Upper lobe of right lung (tissue), 1 donor: ENCODE measurements around the gene IP6K3. TPM values are rescaled to one million over a fixed set of nuclear protein-coding genes. Genes with fewer than 3 reads are reported as not detected.

ENCODE experiments used
- ATAC-seq: fragments of 200-7000 bp; cut with Tn5 transposase; one replicate; pipeline ENCODE4 v1.9.1; 2020; ENCODE audit warnings: mild to moderate bottlenecking, moderate library complexity
- DNase-seq: peaks from one replicate; pipeline ENCODE4 v3.0.0-alpha.2; 2020
- H3K27ac ChIP-seq: fragments of 200-600 bp; one replicate; pipeline ENCODE4 v1.8.0; 2022
- H3K27me3 ChIP-seq: fragments of 200-600 bp; one replicate; pipeline ENCODE4 v1.8.0; 2022; ENCODE audit warnings: mild to moderate bottlenecking
- H3K36me3 ChIP-seq: fragments of 200-600 bp; one replicate; pipeline ENCODE4 v1.8.0; 2022
- H3K4me1 ChIP-seq: fragments of 200-600 bp; one replicate; pipeline ENCODE4 v1.8.0; 2022
- H3K4me3 ChIP-seq: fragments of 200-600 bp; one replicate; pipeline ENCODE4 v1.8.0; 2022; ENCODE audit warnings: mild to moderate bottlenecking
- H3K9me3 ChIP-seq: fragments of 200-600 bp; one replicate; pipeline ENCODE4 v1.8.0; 2022
- intact Hi-C: fragments of 100-400 bp; cut with DNase I; formaldehyde crosslinking; loops from one replicate; pipeline ENCODE4 v1.11.0; 2022
- total RNA-seq: library from RNA; stranded (reverse); fragmentation: NEBNext Ultra II Directional; extraction: Animal tissue kit (Norgen Biotek cat#: 25700); gene quantifications from one replicate; pipeline ENCODE4 v1.2.1, GENCODE V29; 2021
- TF ChIP-seq, protein P1 (sequence below): fragments of 200-600 bp; IDR thresholded peaks from one replicate; pipeline ENCODE4 v1.8.0; 2022; ENCODE audit warnings: antibody characterized with exemption
- donor health status: DM: no; HTN: yes; CAD: no; lungs with severe emphysema.

Gene IP6K3
- total RNA-seq, 1 donor from 2014 or later: 4.6 TPM

GRCh38 chr6:33790379-33790778 is 43.7 kb upstream of the IP6K3 start:
- Histone ChIP-seq H3K4me1 (peaks cover 24% of the 10 kb centered on the region), H3K27me3 (no peaks in the 10 kb centered on the region), H3K4me3 (no peak overlapping the region), H3K9me3 (no peaks in the 10 kb centered on the region), H3K27ac (no peak overlapping the region), H3K36me3 (no peaks in the 10 kb centered on the region)
- TF ChIP-seq, protein P1, sequence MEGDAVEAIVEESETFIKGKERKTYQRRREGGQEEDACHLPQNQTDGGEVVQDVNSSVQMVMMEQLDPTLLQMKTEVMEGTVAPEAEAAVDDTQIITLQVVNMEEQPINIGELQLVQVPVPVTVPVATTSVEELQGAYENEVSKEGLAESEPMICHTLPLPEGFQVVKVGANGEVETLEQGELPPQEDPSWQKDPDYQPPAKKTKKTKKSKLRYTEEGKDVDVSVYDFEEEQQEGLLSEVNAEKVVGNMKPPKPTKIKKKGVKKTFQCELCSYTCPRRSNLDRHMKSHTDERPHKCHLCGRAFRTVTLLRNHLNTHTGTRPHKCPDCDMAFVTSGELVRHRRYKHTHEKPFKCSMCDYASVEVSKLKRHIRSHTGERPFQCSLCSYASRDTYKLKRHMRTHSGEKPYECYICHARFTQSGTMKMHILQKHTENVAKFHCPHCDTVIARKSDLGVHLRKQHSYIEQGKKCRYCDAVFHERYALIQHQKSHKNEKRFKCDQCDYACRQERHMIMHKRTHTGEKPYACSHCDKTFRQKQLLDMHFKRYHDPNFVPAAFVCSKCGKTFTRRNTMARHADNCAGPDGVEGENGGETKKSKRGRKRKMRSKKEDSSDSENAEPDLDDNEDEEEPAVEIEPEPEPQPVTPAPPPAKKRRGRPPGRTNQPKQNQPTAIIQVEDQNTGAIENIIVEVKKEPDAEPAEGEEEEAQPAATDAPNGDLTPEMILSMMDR: no peak
- ATAC-seq: no peak
- DNase-seq: no peak
- intact Hi-C loops: no loop called here

DNA sequence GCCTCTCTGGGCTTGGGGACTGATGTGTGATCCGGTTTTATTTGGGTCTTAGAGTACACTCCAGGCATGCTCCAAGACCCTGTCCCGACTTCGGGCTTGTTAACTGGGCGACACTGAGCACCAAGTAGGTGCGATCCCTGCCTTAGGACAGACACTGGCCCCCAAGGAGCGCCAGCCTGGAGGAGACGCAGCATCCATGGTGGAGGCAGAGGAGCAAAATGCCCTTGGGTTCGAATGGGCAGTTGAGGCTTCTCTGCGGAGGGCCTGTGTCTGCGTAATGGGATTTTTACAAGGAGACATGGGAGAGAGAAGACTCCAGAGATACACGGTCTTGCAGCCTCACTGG is 42.8 kb upstream of the IP6K3 start:
- peaks cover 24% of the 10 kb centered on the region for H3K4me1 ChIP-seq

DNA sequence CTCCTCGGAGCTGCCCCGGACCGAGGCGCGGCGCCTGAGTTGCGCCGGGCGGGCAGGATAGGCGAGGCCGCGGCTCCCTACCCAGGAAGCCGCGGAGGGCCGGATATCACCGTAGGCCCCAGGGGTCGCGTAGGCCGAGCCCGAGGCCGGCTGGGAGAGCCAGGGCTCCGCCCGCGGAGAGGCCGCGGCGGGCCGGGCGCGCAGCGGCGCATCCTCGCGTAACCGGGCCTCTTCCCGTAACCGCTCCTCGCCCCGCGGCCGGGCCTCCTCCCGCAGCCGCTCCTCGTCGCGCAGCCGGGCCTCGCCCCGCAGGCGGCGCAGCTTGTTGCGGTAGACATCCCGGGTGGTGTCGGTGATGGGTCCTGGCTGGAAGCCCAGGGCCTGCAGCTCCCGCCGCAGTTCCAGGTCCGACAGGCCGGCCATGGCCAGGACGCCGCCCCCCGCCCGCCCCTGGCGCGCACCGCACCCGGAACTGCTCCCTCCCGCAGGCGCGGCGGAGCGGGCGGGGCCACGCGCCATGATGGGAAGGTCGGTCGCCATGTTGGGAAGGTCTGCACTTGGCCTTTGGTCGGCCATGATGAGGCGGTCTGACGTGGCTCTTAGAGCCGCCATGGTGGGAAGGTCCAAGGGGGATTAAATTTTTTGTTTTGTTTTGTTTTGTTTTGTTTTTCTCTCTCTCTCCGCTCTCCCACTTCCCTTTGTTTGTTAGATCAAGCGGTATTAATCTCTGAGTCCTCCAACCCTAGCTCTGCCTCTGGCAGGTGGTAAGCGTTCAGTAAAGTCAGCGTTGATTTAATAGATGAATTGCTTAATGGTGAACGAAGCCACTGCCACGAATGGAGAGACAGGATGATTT is 42.2 kb upstream of the IP6K3 start, which contains the start of gene LEMD2:
LEMD2 (minus strand) TSS at position 437 of the 856 bp plus-strand sequence; CDS start at position 423, 14 bp downstream.
- Histone ChIP-seq H3K27ac (peak within 1 kb of the TSS; percentile 97), H3K4me1 (peaks cover 24% of the 10 kb centered on the region), H3K27me3 (no peaks in the 10 kb centered on the region), H3K36me3 (peaks cover 14% of the 10 kb centered on the region), H3K9me3 (no peaks in the 10 kb centered on the region), H3K4me3 (peak within 1 kb of the TSS; percentile 85)
- TF ChIP-seq, protein P1: no peak
- peak; percentile 97 for ATAC-seq
- intact Hi-C loops: no loop called here
- DNase-seq: peak; percentile 97

More for the DNA sequence above, 42.8 kb upstream of the IP6K3 start:
- H3K4me3 ChIP-seq: peak overlapping the region; percentile 85
- H3K9me3 ChIP-seq: no peaks in the 10 kb centered on the region
- H3K27ac ChIP-seq: peak overlapping the region; percentile 97
- intact Hi-C loops: no loop called here
- TF ChIP-seq, protein P1: no peak
- peaks cover 8% of the 10 kb centered on the region for H3K36me3 ChIP-seq
- no peaks in the 10 kb centered on the region for H3K27me3 ChIP-seq
- ATAC-seq (no peak), DNase-seq (peak; percentile 63)

GRCh38 chr6:33787954-33788693 is 41.4 kb upstream of the IP6K3 start:
- ATAC-seq (peak; percentile 76), DNase-seq (peak; percentile 89)
- Histone ChIP-seq H3K36me3 (peaks cover 22% of the 10 kb centered on the region), H3K27me3 (no peaks in the 10 kb centered on the region), H3K27ac (peak overlapping the region; percentile 97), H3K4me3 (peak overlapping the region; percentile 85), H3K4me1 (peaks cover 24% of the 10 kb centered on the region), H3K9me3 (no peaks in the 10 kb centered on the region)
- TF ChIP-seq, protein P1: no peak
- intact Hi-C loops: no loop called here

- no peak for ATAC-seq
- H3K9me3 ChIP-seq: no peaks in the 10 kb centered on the region
- TF ChIP-seq, protein P1: no peak
- DNase-seq: no peak
- no peaks in the 10 kb centered on the region for H3K27me3 ChIP-seq
- peaks cover 24% of the 10 kb centered on the region for H3K4me1 ChIP-seq
- H3K4me3 ChIP-seq: peak overlapping the region; percentile 85
- peak overlapping the region; percentile 97 for H3K27ac ChIP-seq
- intact Hi-C loops: no loop called here
- H3K36me3 ChIP-seq: peaks cover 29% of the 10 kb centered on the region
Measured at GRCh38 chr6:33787346-33787953, 40.7 kb upstream of the IP6K3 start.
